ENCODE results near the gene FILIP1.

DNA sequence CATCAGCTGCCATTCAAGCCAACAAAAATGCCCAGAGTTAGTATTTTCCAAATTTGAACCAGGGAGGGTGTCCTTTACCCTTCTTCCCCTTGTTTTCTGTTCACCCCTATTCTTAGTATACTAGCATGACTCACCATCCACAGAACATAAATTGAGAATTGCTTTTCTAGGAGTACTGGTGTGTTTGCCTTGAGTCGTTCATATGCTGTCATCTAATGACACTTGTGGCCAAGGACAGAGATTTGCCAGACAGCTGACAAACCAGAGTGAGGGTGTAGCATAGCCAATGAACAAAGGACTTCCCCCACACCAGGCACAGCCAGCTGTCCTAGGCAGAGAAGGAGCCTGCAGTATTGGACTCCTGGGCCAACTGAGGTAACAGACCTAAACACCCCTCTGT lies 62.2 kb downstream of the FILIP1 start:
- TF ChIP-seq, protein P1, sequence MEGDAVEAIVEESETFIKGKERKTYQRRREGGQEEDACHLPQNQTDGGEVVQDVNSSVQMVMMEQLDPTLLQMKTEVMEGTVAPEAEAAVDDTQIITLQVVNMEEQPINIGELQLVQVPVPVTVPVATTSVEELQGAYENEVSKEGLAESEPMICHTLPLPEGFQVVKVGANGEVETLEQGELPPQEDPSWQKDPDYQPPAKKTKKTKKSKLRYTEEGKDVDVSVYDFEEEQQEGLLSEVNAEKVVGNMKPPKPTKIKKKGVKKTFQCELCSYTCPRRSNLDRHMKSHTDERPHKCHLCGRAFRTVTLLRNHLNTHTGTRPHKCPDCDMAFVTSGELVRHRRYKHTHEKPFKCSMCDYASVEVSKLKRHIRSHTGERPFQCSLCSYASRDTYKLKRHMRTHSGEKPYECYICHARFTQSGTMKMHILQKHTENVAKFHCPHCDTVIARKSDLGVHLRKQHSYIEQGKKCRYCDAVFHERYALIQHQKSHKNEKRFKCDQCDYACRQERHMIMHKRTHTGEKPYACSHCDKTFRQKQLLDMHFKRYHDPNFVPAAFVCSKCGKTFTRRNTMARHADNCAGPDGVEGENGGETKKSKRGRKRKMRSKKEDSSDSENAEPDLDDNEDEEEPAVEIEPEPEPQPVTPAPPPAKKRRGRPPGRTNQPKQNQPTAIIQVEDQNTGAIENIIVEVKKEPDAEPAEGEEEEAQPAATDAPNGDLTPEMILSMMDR (IDR thresholded peaks at IDR 0.05; ENCODE audit: insufficient read depth, low read length, poor library complexity, severe bottlenecking), result no peak
- no peak for TF ChIP-seq EZH2phosphoT487 (conservative IDR thresholded peaks at IDR 0.05; ENCODE audit: low read length)

Data from SU-DHL-6 (cell line).